Activated T-helper 1 cell treated with anti-CD3 and anti-CD28 coated beads, Interleukin-12 subunit alpha, Interleukin-12 subunit beta, Interleukin-2, Interleukin-4 antibody, amounts not matched to agents 30 ng/mL and 10 ng/mL and 1 ng/mL, durations not matched to agents 14 hours and 24 hours and 36 hours (primary cell): ENCODE data around the gene PLA2G1B. TPM values are rescaled to one million over a fixed set of nuclear protein-coding genes. Genes with fewer than 3 reads are reported as not detected.

ENCODE experiments used
- DNase-seq: peaks from one replicate; pipeline ENCODE4 v3.0.0; 2021; ENCODE audit warnings: low spot score
- H3K27ac Mint-ChIP-seq: one replicate; pipeline ENCODE4 v1.8.0; 2021; ENCODE audit warnings: mild to moderate bottlenecking, mixed read lengths
- H3K27me3 Mint-ChIP-seq: one replicate; pipeline ENCODE4 v1.8.0; 2022; ENCODE audit warnings: mild to moderate bottlenecking, moderate library complexity, mixed read lengths; ENCODE audit not compliant: insufficient read depth
- H3K36me3 Mint-ChIP-seq: one replicate; pipeline ENCODE4 v1.8.0; 2021; ENCODE audit warnings: low read depth, mixed read lengths
- H3K4me1 Mint-ChIP-seq: one replicate; pipeline ENCODE4 v1.8.0; 2021; ENCODE audit warnings: low read depth, mixed read lengths
- H3K4me3 Mint-ChIP-seq: one replicate; pipeline ENCODE4 v1.8.0; 2021; ENCODE audit warnings: mild to moderate bottlenecking, moderate library complexity, mixed read lengths
- H3K9me3 Mint-ChIP-seq: one replicate; pipeline ENCODE4 v1.8.0; 2021; ENCODE audit warnings: mixed read lengths
- intact Hi-C: fragments of 100-400 bp; cut with micrococcal nuclease; formaldehyde crosslinking; loops from one replicate; pipeline ENCODE4 v1.15.1; 2024
- total RNA-seq: library from RNA; stranded (reverse); gene quantifications from 2 replicates; pipeline ENCODE4 v1.2.3, GENCODE V29; 2022

Gene PLA2G1B
- total RNA-seq = not detected in 2 replicates

GRCh38 chr12:120327593-120327992 lies at the start of gene PLA2G1B:
Gene PLA2G1B, minus strand, starts transcription at chr12:120327779. Its CDS starts 26 bp downstream, at chr12:120327753.
- Mint-ChIP-seq H3K27me3 (peaks cover 17% of the 10 kb centered on the region), H3K4me3 (peak within 1 kb of the TSS; percentile 7), H3K27ac (no peak within 1 kb of the TSS), H3K9me3 (no peaks in the 10 kb centered on the region), H3K4me1 (peaks cover 11% of the 10 kb centered on the region), H3K36me3 (no peaks in the 10 kb centered on the region)
- DNase-seq = no peak
- intact Hi-C loops = loop anchor here (5.0 kb wide), 1 partner anchor 320 kb away; no protein-coding TSS in a partner anchor

GRCh38 chr12:120376934-120377572 lies 49.5 kb upstream of the PLA2G1B start:
- intact Hi-C loops = no loop called here
- DNase-seq = no peak
- Mint-ChIP-seq H3K9me3 (no peaks in the 10 kb centered on the region), H3K27me3 (peaks cover 48% of the 10 kb centered on the region), H3K4me1 (no peaks in the 10 kb centered on the region), H3K27ac (no peak overlapping the region), H3K4me3 (no peak overlapping the region), H3K36me3 (no peaks in the 10 kb centered on the region)

GRCh38 chr12:120376416-120376815 lies 48.8 kb upstream of the PLA2G1B start:
- Mint-ChIP-seq H3K36me3 (no peaks in the 10 kb centered on the region), H3K27me3 (peaks cover 53% of the 10 kb centered on the region)

GRCh38 chr12:120376009-120376408 lies 48.4 kb upstream of the PLA2G1B start:
- H3K4me1 Mint-ChIP-seq = no peaks in the 10 kb centered on the region
- intact Hi-C loops = no loop called here
- no peak for DNase-seq
- no peak overlapping the region for H3K27ac Mint-ChIP-seq
- no peaks in the 10 kb centered on the region for H3K9me3 Mint-ChIP-seq
- no peaks in the 10 kb centered on the region for H3K36me3 Mint-ChIP-seq
- H3K27me3 Mint-ChIP-seq = peaks cover 57% of the 10 kb centered on the region
- no peak overlapping the region for H3K4me3 Mint-ChIP-seq

More at GRCh38 chr12:120376416-120376815, 48.8 kb upstream of the PLA2G1B start:
- Mint-ChIP-seq H3K9me3 (no peaks in the 10 kb centered on the region), H3K4me3 (no peak overlapping the region), H3K4me1 (no peaks in the 10 kb centered on the region), H3K27ac (no peak overlapping the region)
- intact Hi-C loops = no loop called here
- DNase-seq = no peak

GRCh38 chr12:120373683-120374082 lies 46.1 kb upstream of the PLA2G1B start:
- H3K36me3 Mint-ChIP-seq = peaks cover 3% of the 10 kb centered on the region
- H3K4me3 Mint-ChIP-seq = no peak overlapping the region
- no peak for DNase-seq
- H3K27me3 Mint-ChIP-seq = peaks cover 66% of the 10 kb centered on the region
- intact Hi-C loops = no loop called here
- peaks cover 11% of the 10 kb centered on the region for H3K4me1 Mint-ChIP-seq
- H3K27ac Mint-ChIP-seq = no peak overlapping the region
- H3K9me3 Mint-ChIP-seq = no peaks in the 10 kb centered on the region

- peaks cover 3% of the 10 kb centered on the region for H3K36me3 Mint-ChIP-seq
- intact Hi-C loops = no loop called here
- peak overlapping the region; percentile 47 for H3K27ac Mint-ChIP-seq
- H3K4me3 Mint-ChIP-seq = peak overlapping the region; percentile 68
- no peaks in the 10 kb centered on the region for H3K9me3 Mint-ChIP-seq
- H3K4me1 Mint-ChIP-seq = peaks cover 11% of the 10 kb centered on the region
- peaks cover 73% of the 10 kb centered on the region for H3K27me3 Mint-ChIP-seq
- no peak for DNase-seq
Measured at GRCh38 chr12:120370343-120371243, 43.0 kb upstream of the PLA2G1B start.

GRCh38 chr12:120369603-120370342 lies 42.2 kb upstream of the PLA2G1B start:
- Mint-ChIP-seq H3K36me3 (peaks cover 3% of the 10 kb centered on the region), H3K27me3 (peaks cover 77% of the 10 kb centered on the region), H3K27ac (peak overlapping the region; percentile 47), H3K4me3 (peak overlapping the region; percentile 68), H3K4me1 (peaks cover 11% of the 10 kb centered on the region), H3K9me3 (no peaks in the 10 kb centered on the region)
- DNase-seq = no peak
- intact Hi-C loops = no loop called here

GRCh38 chr12:120368789-120369602 lies 41.4 kb upstream of the PLA2G1B start, which contains the start of gene MSI1:
Gene MSI1, minus strand, starts transcription at chr12:120369164. Its CDS starts 73 bp downstream, at chr12:120369091.
- H3K9me3 Mint-ChIP-seq = no peaks in the 10 kb centered on the region
- no peak for DNase-seq
- peaks cover 76% of the 10 kb centered on the region for H3K27me3 Mint-ChIP-seq
- peak within 1 kb of the TSS; percentile 68 for H3K4me3 Mint-ChIP-seq
- peaks cover 11% of the 10 kb centered on the region for H3K4me1 Mint-ChIP-seq
- H3K27ac Mint-ChIP-seq = no peak within 1 kb of the TSS
- intact Hi-C loops = no loop called here
- peaks cover 3% of the 10 kb centered on the region for H3K36me3 Mint-ChIP-seq

GRCh38 chr12:120367924-120368788 lies 40.6 kb upstream of the PLA2G1B start:
- Mint-ChIP-seq H3K9me3 (no peaks in the 10 kb centered on the region), H3K4me1 (peaks cover 11% of the 10 kb centered on the region), H3K36me3 (peaks cover 3% of the 10 kb centered on the region), H3K27ac (no peak overlapping the region), H3K4me3 (peak overlapping the region; percentile 59), H3K27me3 (peaks cover 77% of the 10 kb centered on the region)
- DNase-seq = no peak
- intact Hi-C loops = no loop called here

GRCh38 chr12:120367233-120367923 lies 39.8 kb upstream of the PLA2G1B start:
- DNase-seq = no peak
- Mint-ChIP-seq H3K36me3 (peaks cover 3% of the 10 kb centered on the region), H3K4me3 (peak overlapping the region; percentile 59), H3K27ac (no peak overlapping the region), H3K27me3 (peaks cover 77% of the 10 kb centered on the region), H3K4me1 (peaks cover 11% of the 10 kb centered on the region), H3K9me3 (no peaks in the 10 kb centered on the region)
- intact Hi-C loops = no loop called here

GRCh38 chr12:120366845-120367232 lies 39.3 kb upstream of the PLA2G1B start:
- intact Hi-C loops = no loop called here
- no peak for DNase-seq
- peaks cover 5% of the 10 kb centered on the region for H3K36me3 Mint-ChIP-seq
- no peak overlapping the region for H3K27ac Mint-ChIP-seq
- H3K27me3 Mint-ChIP-seq = peaks cover 76% of the 10 kb centered on the region
- H3K4me1 Mint-ChIP-seq = peaks cover 11% of the 10 kb centered on the region
- peak overlapping the region; percentile 27 for H3K4me3 Mint-ChIP-seq
- H3K9me3 Mint-ChIP-seq = no peaks in the 10 kb centered on the region
